K562 (cell line): ENCODE results near the gene TTLL11. TPM values are rescaled to one million over a fixed set of nuclear protein-coding genes. Genes with fewer than 3 reads are reported as not detected.

Experiments
- ATAC-seq: fragments of 200-7000 bp; cut with Tn5 transposase; 3 replicates; pipeline ENCODE4 v1.9.1; 2020; ENCODE audit warnings: moderate library complexity
- BruUV-seq: library from RNA; stranded (reverse); fragments of 400-500 nt; replicated peaks from 2 replicates; lab custom pipeline; 2021; lab: Mats Ljungman, UMichigan
- CTCF ChIA-PET: fragments of 300-600 bp; formaldehyde crosslinking; extraction: SDS; loops from one replicate; lab custom pipeline; 2021; ENCODE audit warnings: low intra/inter-chr PET ratio; lab: Yijun Ruan, JAX
- POLR2A ChIA-PET: fragments of 300-600, 350-650 bp; sonication (Branson Sonifier 250); formaldehyde crosslinking; extraction: SDS; loops from one replicate; lab custom pipeline; 2021; ENCODE audit warnings: antibody characterized with exemption, inconsistent platforms; lab: Yijun Ruan, JAX
- DNase-seq, 4 experiments: peaks; one replicate each; pipeline versions ENCODE4 v3.0.0 to v3.0.0-alpha.2; 2011 to 2018; ENCODE audit warnings: low spot score in 3 of 4, mixed read lengths in 3 of 4; ENCODE audit errors: extremely low read depth in 1 of 4
- FAIRE-seq: peaks from 2 replicates; lab custom pipeline; 2011; peaks lifted over from hg19 to GRCh38; lab: Jason Lieb, UNC
- H2AFZ ChIP-seq: 2 replicates; pipeline ENCODE4 v1.6.0; 2011; ENCODE audit warnings: low read depth, low read length, control low read depth, inconsistent platforms
- H3K27ac ChIP-seq: fragments of 200-600 bp; 3 replicates; pipeline ENCODE4 v1.8.0; 2011; ENCODE audit warnings: low read depth, mild to moderate bottlenecking, control low read depth, inconsistent platforms, low read length, moderate library complexity, mixed read lengths; ENCODE audit errors: extremely low read depth
- H3K27me3 ChIP-seq, 2 experiments: fragments of 300-600 bp in 1 of 2; 2 replicates in 1 of 2; 3 replicates in 1 of 2; pipeline versions ENCODE4 v1.6.0 to v1.8.0; 2011; ENCODE audit warnings: inconsistent platforms in 2 of 2, low read length in 2 of 2, mild to moderate bottlenecking in 1 of 2, mixed read lengths in 1 of 2, moderate library complexity in 1 of 2; ENCODE audit not compliant: control insufficient read depth in 2 of 2, insufficient read depth in 2 of 2
- H3K36me3 ChIP-seq: fragments of 300-600 bp; 3 replicates; pipeline ENCODE4 v1.8.0; 2011; ENCODE audit warnings: mild to moderate bottlenecking, low read length, inconsistent platforms; ENCODE audit not compliant: control insufficient read depth, insufficient read depth
- H3K4me1 ChIP-seq, 2 experiments: fragments of 200-600 bp in 1 of 2; replicated peaks in 1 of 2; 2 replicates in 1 of 2; 3 replicates in 1 of 2; pipeline versions ENCODE4 v1.5.1 to v1.8.0; 2011; ENCODE audit warnings: inconsistent platforms in 2 of 2, low read length in 2 of 2, mild to moderate bottlenecking in 1 of 2, mixed read lengths in 1 of 2, moderate library complexity in 1 of 2; ENCODE audit not compliant: control insufficient read depth in 2 of 2, insufficient read depth in 2 of 2
- H3K4me2 ChIP-seq: 2 replicates; pipeline ENCODE4 v1.6.1; 2011; ENCODE audit warnings: low read length, control low read depth, inconsistent platforms, mixed read lengths; ENCODE audit not compliant: insufficient read depth
- H3K4me3 ChIP-seq: fragments of 200-600 bp; sonication (generic), shearing (Covaris generic); 2 replicates; pipeline ENCODE4 v1.5.1; 2016; ENCODE audit warnings: control low read depth, inconsistent platforms
- H3K79me2 ChIP-seq: fragments of 200-600 bp; 3 replicates; pipeline ENCODE4 v1.8.0; 2011; ENCODE audit warnings: low read length, inconsistent platforms; ENCODE audit not compliant: control insufficient read depth, insufficient read depth
- H3K9ac ChIP-seq, 2 experiments: 2 replicates each; pipeline versions ENCODE4 v1.6.0 to v1.6.1; 2011; ENCODE audit warnings: low read depth in 2 of 2, low read length in 2 of 2, control low read depth in 1 of 2, inconsistent platforms in 1 of 2, mild to moderate bottlenecking in 1 of 2, mixed read lengths in 1 of 2; ENCODE audit not compliant: insufficient read depth in 1 of 2
- H3K9me1 ChIP-seq: one replicate; pipeline ENCODE4 v1.6.0; 2011; ENCODE audit warnings: inconsistent platforms, mild to moderate bottlenecking, low read length, moderate library complexity; ENCODE audit not compliant: control insufficient read depth, insufficient read depth
- H3K9me3 ChIP-seq: replicated peaks from 2 replicates; pipeline ENCODE4 v1.5.1; 2011; ENCODE audit warnings: low read depth, low read length, inconsistent platforms; ENCODE audit not compliant: control insufficient read depth, insufficient read depth
- H4K20me1 ChIP-seq: replicated peaks from 2 replicates; pipeline ENCODE4 v1.6.1; 2011; ENCODE audit warnings: low read length, inconsistent platforms, mixed read lengths; ENCODE audit not compliant: control insufficient read depth, insufficient read depth
- FOXJ3 ChIP-seq: sonication (generic); formaldehyde crosslinking; IDR thresholded peaks from 2 replicates; pipeline ENCODE4 v1.4.0; 2020; ENCODE audit warnings: mild to moderate bottlenecking, missing genetic modification reagents
- NEUROD1 ChIP-seq: fragments of 150-350 bp; IDR thresholded peaks from 2 replicates; pipeline ENCODE4 v1.6.1; 2014; ENCODE audit warnings: borderline replicate concordance, low read length, low read depth; ENCODE audit not compliant: partially characterized antibody
- WGBS: fragments of 100-300 bp; shearing (Covaris generic); methylation state at CpG from one replicate; pipeline ENCODE4 v1.1.6; 2016; ENCODE audit warnings: low coverage, mixed read lengths; ENCODE audit not compliant: insufficient coverage; ENCODE audit errors: missing lambda C conversion rate; 5-methylcytosine and 5-hydroxymethylcytosine counted together
- in situ Hi-C: fragments of 300-500 bp; cut with MboI; formaldehyde crosslinking; loops from 4 replicates; pipeline ENCODE4 v1.15.0; 2018; ENCODE audit warnings: inconsistent platforms, mixed read lengths
- intact Hi-C: fragments of 100-400 bp; cut with micrococcal nuclease; formaldehyde crosslinking; loops from 2 replicates; pipeline ENCODE4 v1.14.2; 2022
- polyA plus RNA-seq, 8 experiments: library from polyadenylated mRNA; depleted of rRNA in 4 of 8; stranded (reverse) in 5 of 8; unstranded in 3 of 8; fragments of >200 nt; fragmentation: Nextera tagmentation in 2 of 8; fragmentation: Illumina TruSeq in 1 of 8; extraction: Ambion mirVana in 2 of 8; extraction: Trizol in 1 of 8; gene quantifications; 2 replicates each; pipeline versions ENCODE4 v1.2.1 to v1.2.3, GENCODE V29; 2011 to 2014; ENCODE audit warnings: inconsistent platforms in 1 of 8, missing spikeins in 1 of 8
- total RNA-seq, 7 experiments: library from RNA; depleted of rRNA in 6 of 7; stranded (reverse); fragments of >200 nt in 6 of 7; fragmentation: Illumina TruSeq in 2 of 7; extraction: Trizol in 2 of 7; gene quantifications; 2 replicates each; pipeline versions ENCODE4 v1.2.1 to v1.2.3, GENCODE V29; 2011 to 2021; ENCODE audit warnings: low replicate concordance in 1 of 7
- TF ChIP-seq, protein P1 (sequence below): fragments of 450-650 bp; formaldehyde crosslinking; IDR thresholded peaks from 2 replicates; pipeline ENCODE4 v1.4.0; 2020; ENCODE audit warnings: mild to moderate bottlenecking, moderate library complexity

The TTLL11 gene
- total and polyA plus RNA-seq, 9 of the 15 experiments (the other 6 are each of a cell fraction or from before 2014, with no cell fraction given) = 0.83 to 4.4 (median 2.7) TPM

DNA sequence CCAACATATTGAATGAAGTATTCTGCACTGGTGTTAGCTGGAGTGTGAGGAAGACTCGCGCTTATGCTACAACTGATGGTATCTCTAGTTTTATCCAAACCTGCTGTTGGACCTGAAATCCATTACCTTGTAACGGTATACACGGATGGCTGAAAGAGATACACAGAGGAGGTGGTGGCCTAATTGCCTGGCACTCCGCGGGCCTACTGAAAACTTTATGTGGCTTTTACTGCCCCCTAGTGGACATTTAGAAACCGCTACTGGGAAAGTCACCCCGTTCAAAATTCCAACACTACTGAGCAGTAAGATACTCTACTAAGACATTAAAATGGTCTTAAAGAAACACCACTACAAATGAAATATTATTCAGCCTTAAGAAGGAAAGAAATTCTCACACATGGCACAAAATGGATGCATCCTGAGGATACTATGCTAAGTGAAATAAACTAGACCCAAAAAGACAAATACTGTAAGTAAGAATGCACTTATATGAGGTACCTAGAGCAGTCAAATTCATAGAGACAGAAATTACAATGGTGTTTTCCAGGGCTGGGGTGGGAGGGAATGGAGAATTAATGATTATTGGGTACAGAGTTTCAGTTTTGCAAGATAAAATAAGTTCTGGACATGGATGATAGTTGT, 100.4 kb downstream of the TTLL11 start (continued):
- TF ChIP-seq, protein P1, sequence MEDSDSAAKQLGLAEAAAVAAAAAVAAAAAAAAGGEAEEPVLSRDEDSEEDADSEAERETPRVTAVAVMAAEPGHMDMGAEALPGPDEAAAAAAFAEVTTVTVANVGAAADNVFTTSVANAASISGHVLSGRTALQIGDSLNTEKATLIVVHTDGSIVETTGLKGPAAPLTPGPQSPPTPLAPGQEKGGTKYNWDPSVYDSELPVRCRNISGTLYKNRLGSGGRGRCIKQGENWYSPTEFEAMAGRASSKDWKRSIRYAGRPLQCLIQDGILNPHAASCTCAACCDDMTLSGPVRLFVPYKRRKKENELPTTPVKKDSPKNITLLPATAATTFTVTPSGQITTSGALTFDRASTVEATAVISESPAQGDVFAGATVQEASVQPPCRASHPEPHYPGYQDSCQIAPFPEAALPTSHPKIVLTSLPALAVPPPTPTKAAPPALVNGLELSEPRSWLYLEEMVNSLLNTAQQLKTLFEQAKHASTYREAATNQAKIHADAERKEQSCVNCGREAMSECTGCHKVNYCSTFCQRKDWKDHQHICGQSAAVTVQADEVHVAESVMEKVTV (CRISPR knock-in tag) = peak; percentile 53
- TF ChIP-seq, all 486 proteins: peak for 7

DNA sequence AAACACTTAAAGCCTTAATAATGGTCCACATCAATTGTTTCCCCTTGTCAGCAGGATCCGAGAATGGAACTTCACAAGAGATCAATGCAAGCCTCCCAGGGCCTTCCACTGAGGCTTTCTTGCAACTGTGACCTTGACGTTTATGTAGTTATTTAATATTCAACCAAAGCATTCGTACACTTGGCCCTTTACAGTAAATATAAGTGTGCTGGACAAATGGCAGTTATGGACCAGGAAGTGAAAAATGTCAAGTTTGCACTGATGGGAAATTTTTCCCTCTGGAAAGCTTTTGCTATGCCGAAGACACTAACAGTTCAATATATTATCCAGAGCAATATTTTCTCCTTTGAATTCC, 101.8 kb downstream of the TTLL11 start:
- BruUV-seq = no TSS peak
- DNase-seq (no peak), FAIRE-seq (no peak), ATAC-seq (no peak)
- H3K4me3 ChIP-seq = no peak overlapping the region
- H3K9me1 ChIP-seq = no peaks in the 10 kb centered on the region
- H3K36me3 ChIP-seq = no peaks in the 10 kb centered on the region
- H3K4me2 ChIP-seq = no peak overlapping the region
- no peak overlapping the region for H3K9ac ChIP-seq
- no peak overlapping the region for H2AFZ ChIP-seq
- 17% methylated on average over 4 of the region's 4 CpGs for WGBS
- H4K20me1 ChIP-seq = peaks cover 6% of the 10 kb centered on the region; the same call in 1 of the 2 replicates
- POLR2A ChIA-PET = interaction anchor here (0.9 kb wide), 1 partner anchor 228 kb away, joined by 3 read pairs; no protein-coding TSS in a partner anchor
- no peaks in the 10 kb centered on the region for H3K79me2 ChIP-seq
- no peak overlapping the region for H3K27ac ChIP-seq
- H3K27me3 ChIP-seq = peaks cover 0 to 15% of the 10 kb centered on the region in 2 experiments; a peak in 3 of 5 replicates
- CTCF ChIA-PET = no interaction called here
- no peaks in the 10 kb centered on the region for H3K9me3 ChIP-seq
- H3K4me1 ChIP-seq = no peaks in the 10 kb centered on the region
- intact Hi-C loops = loop anchor here (5.0 kb wide), 2 partner anchors 129 to 369 kb away; no protein-coding TSS in a partner anchor
- TF ChIP-seq FOXJ3 (CRISPR knock-in tag) (no peak), NEUROD1 (no peak)
- in situ Hi-C loops = no loop called here
